Calu3 (cell line): ENCODE data around the gene CIDEB. TPM values are rescaled to one million over a fixed set of nuclear protein-coding genes. Genes with fewer than 3 reads are reported as not detected.

Source experiments
- BruUV-seq: library from RNA; stranded (reverse); fragments of 400-500 nt; replicated peaks from 2 replicates; lab custom pipeline; 2021; lab: Mats Ljungman, UMichigan
- CTCF ChIA-PET: fragments of 300-600 bp; sonication (Branson Sonifier 250); formaldehyde crosslinking; loops from one replicate; lab custom pipeline; 2022; ENCODE audit warnings: antibody characterized with exemption; lab: Charles Lee
- DNase-seq: peaks from one replicate; pipeline ENCODE4 v3.0.0; 2022
- H3K27ac Mint-ChIP-seq: one replicate; pipeline ENCODE4 v1.8.0; 2022; ENCODE audit warnings: mixed read lengths; ENCODE audit not compliant: unreplicated experiment
- H3K27me3 Mint-ChIP-seq: one replicate; pipeline ENCODE4 v1.8.0; 2022; ENCODE audit warnings: mixed read lengths; ENCODE audit not compliant: unreplicated experiment
- H3K36me3 Mint-ChIP-seq: one replicate; pipeline ENCODE4 v1.8.0; 2022; ENCODE audit warnings: mild to moderate bottlenecking, moderate library complexity, mixed read lengths; ENCODE audit not compliant: insufficient read depth, unreplicated experiment
- H3K4me1 Mint-ChIP-seq: one replicate; pipeline ENCODE4 v1.8.0; 2022; ENCODE audit warnings: mild to moderate bottlenecking, low read depth, mixed read lengths; ENCODE audit not compliant: unreplicated experiment
- H3K4me3 Mint-ChIP-seq: one replicate; pipeline ENCODE4 v1.8.0; 2022; ENCODE audit warnings: mild to moderate bottlenecking, low read depth, moderate library complexity, mixed read lengths; ENCODE audit not compliant: unreplicated experiment
- H3K9me3 Mint-ChIP-seq: one replicate; pipeline ENCODE4 v1.8.0; 2022; ENCODE audit warnings: low read depth, mixed read lengths; ENCODE audit not compliant: unreplicated experiment
- CTCF ChIP-seq: fragments of 200-600 bp; IDR thresholded peaks from one replicate; pipeline ENCODE4 v1.8.0; 2022; ENCODE audit warnings: antibody characterized with exemption; ENCODE audit not compliant: unreplicated experiment
- intact Hi-C: fragments of 100-400 bp; cut with micrococcal nuclease; formaldehyde crosslinking; loops from one replicate; pipeline ENCODE4 v1.10.0; 2022; ENCODE audit not compliant: unreplicated experiment
- total RNA-seq: library from RNA; stranded (reverse); gene quantifications from 2 replicates; pipeline ENCODE4 v1.2.3, GENCODE V29; 2022

CIDEB gene
- total RNA-seq, 1 experiment from 2014 or later, result not detected

GRCh38 chr14:24315243-24315806, 7.5 kb upstream of the CIDEB start:
- no peak for TF ChIP-seq CTCF
- no TSS peak for BruUV-seq
- Mint-ChIP-seq H3K4me3 (no peak overlapping the region), H3K9me3 (no peaks in the 10 kb centered on the region), H3K27me3 (peaks cover 47% of the 10 kb centered on the region), H3K36me3 (peaks cover 30% of the 10 kb centered on the region), H3K27ac (no peak overlapping the region), H3K4me1 (peaks cover 8% of the 10 kb centered on the region)
- DNase-seq, result no peak
- intact Hi-C loops, result no loop called here
- CTCF ChIA-PET, result interaction anchor here (0.6 to 1.5 kb wide), 3 partner anchors 8 to 219 kb away, joined by 3 to 8 read pairs (median 4); partner anchors contain the start of gene CIDEB

- CTCF ChIA-PET, result no interaction called here
- Mint-ChIP-seq H3K4me3 (no peak overlapping the region), H3K27me3 (peaks cover 39% of the 10 kb centered on the region), H3K9me3 (no peaks in the 10 kb centered on the region), H3K27ac (no peak overlapping the region), H3K4me1 (peaks cover 8% of the 10 kb centered on the region), H3K36me3 (peaks cover 35% of the 10 kb centered on the region)
- no TSS peak for BruUV-seq
- intact Hi-C loops, result no loop called here
- no peak for TF ChIP-seq CTCF
- no peak for DNase-seq
Measured at GRCh38 chr14:24314377-24315193, 6.8 kb upstream of the CIDEB start.

GRCh38 chr14:24313913-24314312, 6.1 kb upstream of the CIDEB start:
- intact Hi-C loops, result no loop called here
- DNase-seq, result no peak
- Mint-ChIP-seq H3K4me3 (no peak overlapping the region), H3K4me1 (peaks cover 8% of the 10 kb centered on the region), H3K27ac (no peak overlapping the region), H3K9me3 (no peaks in the 10 kb centered on the region), H3K27me3 (peaks cover 33% of the 10 kb centered on the region), H3K36me3 (peaks cover 41% of the 10 kb centered on the region)
- no peak for TF ChIP-seq CTCF
- no TSS peak for BruUV-seq
- CTCF ChIA-PET, result no interaction called here

- peaks cover 23% of the 10 kb centered on the region for H3K27me3 Mint-ChIP-seq
- no peak for TF ChIP-seq CTCF
- intact Hi-C loops, result no loop called here
Measured at GRCh38 chr14:24312736-24313507, 5.1 kb upstream of the CIDEB start.

More at GRCh38 chr14:24312736-24313507, 5.1 kb upstream of the CIDEB start:
- Mint-ChIP-seq H3K4me1 (peaks cover 14% of the 10 kb centered on the region), H3K27ac (no peak overlapping the region), H3K4me3 (no peak overlapping the region), H3K36me3 (peaks cover 51% of the 10 kb centered on the region), H3K9me3 (no peaks in the 10 kb centered on the region)
- no peak for DNase-seq
- CTCF ChIA-PET, result interaction anchor here (0.5 kb wide), 1 partner anchor 187 kb away, joined by 3 read pairs; no protein-coding TSS in a partner anchor
- BruUV-seq, result no TSS peak
